GM11168 (cell line): ENCODE measurements around the gene MAP3K21.

Experiments used
- in situ Hi-C: fragments of 300-500 bp; cut with MboI; formaldehyde crosslinking; loops from one replicate; pipeline ENCODE4 v1.12.0; 2022; ENCODE audit warnings: low sequenced_read_pairs; ENCODE audit not compliant: unreplicated experiment

Gene MAP3K21

GRCh38 chr1:233381806-233382205, 54.3 kb downstream of the MAP3K21 start:
- in situ Hi-C loops = no loop called here

GRCh38 chr1:233383984-233384383, 56.5 kb downstream of the MAP3K21 start:
- in situ Hi-C loops = no loop called here

GRCh38 chr1:233386336-233386735, 58.8 kb downstream of the MAP3K21 start:
- in situ Hi-C loops = no loop called here

GRCh38 chr1:233387585-233387984, 60.1 kb downstream of the MAP3K21 start:
- in situ Hi-C loops = no loop called here

GRCh38 chr1:233389169-233389568, 61.6 kb downstream of the MAP3K21 start:
- in situ Hi-C loops = no loop called here

GRCh38 chr1:233389893-233390292, 62.4 kb downstream of the MAP3K21 start:
- in situ Hi-C loops = loop anchor here (10.0 kb wide), 1 partner anchor 675 kb away; no protein-coding TSS in a partner anchor

- in situ Hi-C loops = loop anchor here (10.0 kb wide), 1 partner anchor 674 kb away; no protein-coding TSS in a partner anchor
These were observed 63.6 kb downstream of the MAP3K21 start for GRCh38 chr1:233390842-233391737.

GRCh38 chr1:233393084-233393840, 65.7 kb downstream of the MAP3K21 start:
- in situ Hi-C loops = loop anchor here (10.0 kb wide), 1 partner anchor 672 kb away; no protein-coding TSS in a partner anchor

- in situ Hi-C loops = loop anchor here (10.0 kb wide), 1 partner anchor 671 kb away; no protein-coding TSS in a partner anchor
These were observed 66.6 kb downstream of the MAP3K21 start for GRCh38 chr1:233393926-233394680.

GRCh38 chr1:233394860-233395717, 67.6 kb downstream of the MAP3K21 start:
- in situ Hi-C loops = loop anchor here (10.0 kb wide), 1 partner anchor 670 kb away; no protein-coding TSS in a partner anchor

GRCh38 chr1:233395863-233396646, 68.5 kb downstream of the MAP3K21 start:
- in situ Hi-C loops = loop anchor here (10.0 kb wide), 1 partner anchor 669 kb away; no protein-coding TSS in a partner anchor

GRCh38 chr1:233406339-233406960, 78.9 kb downstream of the MAP3K21 start:
- in situ Hi-C loops = no loop called here

GRCh38 chr1:233406994-233407631, 79.6 kb downstream of the MAP3K21 start:
- in situ Hi-C loops = no loop called here

- in situ Hi-C loops = no loop called here
These were observed 82.0 kb downstream of the MAP3K21 start for GRCh38 chr1:233409540-233409939.

GRCh38 chr1:233410906-233411305, 83.4 kb downstream of the MAP3K21 start:
- in situ Hi-C loops = no loop called here

GRCh38 chr1:233412812-233413211, 85.3 kb downstream of the MAP3K21 start:
- in situ Hi-C loops = no loop called here

- in situ Hi-C loops = no loop called here
These were observed 93.8 kb downstream of the MAP3K21 start for GRCh38 chr1:233421293-233421692.

- in situ Hi-C loops = no loop called here
These were observed 97.3 kb downstream of the MAP3K21 start for GRCh38 chr1:233424779-233425178.
